RPMI7951 (cell line): ENCODE measurements around the gene SOX2. TPM values are rescaled to one million over a fixed set of nuclear protein-coding genes. Genes with fewer than 3 reads are reported as not detected.

Experiments
- DNase-seq: peaks from one replicate; pipeline ENCODE4 v3.0.0-alpha.2; 2012; ENCODE audit warnings: low read depth
- total RNA-seq: library from RNA; depleted of rRNA; stranded (reverse); fragments of >200 nt; shearing (Covaris generic); gene quantifications from 2 replicates; pipeline ENCODE4 v1.2.3, GENCODE V29; 2014

SOX2 gene
- total RNA-seq, 1 experiment from 2014 or later = 0.96 TPM

GRCh38 chr3:181704421-181705085 is 7.2 kb upstream of the SOX2 start:
- DNase-seq = no peak

GRCh38 chr3:181705086-181705480 is 6.6 kb upstream of the SOX2 start:
- DNase-seq = no peak

- no peak for DNase-seq
Measured at GRCh38 chr3:181707980-181708379, 3.7 kb upstream of the SOX2 start.

GRCh38 chr3:181709537-181710279 is 2.0 kb upstream of the SOX2 start:
- peak; percentile 37 for DNase-seq

GRCh38 chr3:181710345-181711291 is 1.1 kb upstream of the SOX2 start:
- peak; percentile 18 for DNase-seq

- DNase-seq = no peak
Measured at GRCh38 chr3:181712226-181712552, 464 bp downstream of the SOX2 start.

- DNase-seq = peak; percentile 5
Measured at GRCh38 chr3:181712553-181713279, 991 bp downstream of the SOX2 start.

GRCh38 chr3:181713280-181713647 is 1.5 kb downstream of the SOX2 start:
- no peak for DNase-seq

GRCh38 chr3:181713676-181714612 is 2.2 kb downstream of the SOX2 start:
- no peak for DNase-seq

GRCh38 chr3:181715571-181716340 is 4.0 kb downstream of the SOX2 start:
- DNase-seq = no peak

- DNase-seq = no peak
Measured at GRCh38 chr3:181716966-181717365, 5.2 kb downstream of the SOX2 start.

GRCh38 chr3:181717549-181718171 is 5.9 kb downstream of the SOX2 start:
- no peak for DNase-seq

- no peak for DNase-seq
Measured at GRCh38 chr3:181718369-181718768, 6.6 kb downstream of the SOX2 start.

GRCh38 chr3:181718987-181719911 is 7.5 kb downstream of the SOX2 start:
- no peak for DNase-seq

- DNase-seq = no peak
Measured at GRCh38 chr3:181719991-181720680, 8.4 kb downstream of the SOX2 start.

- no peak for DNase-seq
Measured at GRCh38 chr3:181721046-181721875, 9.5 kb downstream of the SOX2 start.

- no peak for DNase-seq
Measured at GRCh38 chr3:181722156-181722555, 10.4 kb downstream of the SOX2 start.
